ENCODE measurements around the gene LIMK1. TPM values are rescaled to one million over a fixed set of nuclear protein-coding genes. Genes with fewer than 3 reads are reported as not detected.

The LIMK1 gene
- polyA plus RNA-seq, 2 of the 4 experiments (the other 2 are of a cell fraction) = 17.6 to 28.9 TPM

GRCh38 chr7:74038194-74038961 lies 45.2 kb upstream of the LIMK1 start:
- FAIRE-seq = no peak
- Histone ChIP-seq H3K27ac (no peak overlapping the region), H3K4me2 (no peak overlapping the region), H3K4me3 (no peak overlapping the region), H3K9me3 (no peaks in the 10 kb centered on the region), H3K4me1 (no peaks in the 10 kb centered on the region)
- POLR2A ChIA-PET = no interaction called here
- WGBS (ENCODE audit: missing lambda C conversion rate) = 79% methylated on average over 15 of the region's 16 CpGs
- TF ChIP-seq, protein P1, sequence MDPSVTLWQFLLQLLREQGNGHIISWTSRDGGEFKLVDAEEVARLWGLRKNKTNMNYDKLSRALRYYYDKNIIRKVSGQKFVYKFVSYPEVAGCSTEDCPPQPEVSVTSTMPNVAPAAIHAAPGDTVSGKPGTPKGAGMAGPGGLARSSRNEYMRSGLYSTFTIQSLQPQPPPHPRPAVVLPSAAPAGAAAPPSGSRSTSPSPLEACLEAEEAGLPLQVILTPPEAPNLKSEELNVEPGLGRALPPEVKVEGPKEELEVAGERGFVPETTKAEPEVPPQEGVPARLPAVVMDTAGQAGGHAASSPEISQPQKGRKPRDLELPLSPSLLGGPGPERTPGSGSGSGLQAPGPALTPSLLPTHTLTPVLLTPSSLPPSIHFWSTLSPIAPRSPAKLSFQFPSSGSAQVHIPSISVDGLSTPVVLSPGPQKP (IDR thresholded peaks at IDR 0.05; ENCODE audit: low read depth, low read length) = no peak
- TF ChIP-seq CHD4 (IDR thresholded peaks at IDR 0.05; ENCODE audit: borderline replicate concordance) (no peak), CBX8 (IDR thresholded peaks at IDR 0.05) (no peak), PHF8 (IDR thresholded peaks at IDR 0.05; ENCODE audit: borderline replicate concordance, low read depth) (no peak), NPAS2 (CRISPR knock-in tag; IDR thresholded peaks at IDR 0.05; ENCODE audit: borderline replicate concordance) (no peak), EP300 (IDR thresholded peaks at IDR 0.05) (no peak), FOSL2 (IDR thresholded peaks at IDR 0.05) (no peak), FOSL2 (CRISPR knock-in tag; IDR thresholded peaks at IDR 0.05) (no peak), POLR2A (IDR thresholded peaks at IDR 0.05; ENCODE audit: low read length) (no peak), CBX2 (IDR thresholded peaks at IDR 0.05; ENCODE audit: borderline replicate concordance, low read depth) (no peak), ZNF302 (CRISPR knock-in tag; IDR thresholded peaks at IDR 0.05) (no peak), GATA3 (IDR thresholded peaks at IDR 0.05; ENCODE audit: borderline replicate concordance) (no peak), ESRRA (IDR thresholded peaks at IDR 0.05; ENCODE audit: borderline replicate concordance, low read length) (no peak), EHMT2 (IDR thresholded peaks at IDR 0.05; ENCODE audit: low read depth) (no peak), HES2 (IDR thresholded peaks at IDR 0.05) (no peak), TFCP2L1 (CRISPR knock-in tag; IDR thresholded peaks at IDR 0.05) (no peak), MAZ (IDR thresholded peaks at IDR 0.05; ENCODE audit: borderline replicate concordance, low read depth, low read length) (no peak), BHLHE40 (IDR thresholded peaks at IDR 0.05; ENCODE audit: low read depth, low read length) (no peak), BCL3 (IDR thresholded peaks at IDR 0.05) (no peak)
- no peak for DNase-seq (ENCODE audit: low read depth in 1 of 2, low spot score in 1 of 2)
- CTCF ChIA-PET = interaction anchor here (0.6 to 8.2 kb wide), 8 partner anchors 11 to 363 kb away, joined by 3 to 93 read pairs (median 4); partner anchors contain the start of gene ELN
- no peak for ATAC-seq

DNA sequence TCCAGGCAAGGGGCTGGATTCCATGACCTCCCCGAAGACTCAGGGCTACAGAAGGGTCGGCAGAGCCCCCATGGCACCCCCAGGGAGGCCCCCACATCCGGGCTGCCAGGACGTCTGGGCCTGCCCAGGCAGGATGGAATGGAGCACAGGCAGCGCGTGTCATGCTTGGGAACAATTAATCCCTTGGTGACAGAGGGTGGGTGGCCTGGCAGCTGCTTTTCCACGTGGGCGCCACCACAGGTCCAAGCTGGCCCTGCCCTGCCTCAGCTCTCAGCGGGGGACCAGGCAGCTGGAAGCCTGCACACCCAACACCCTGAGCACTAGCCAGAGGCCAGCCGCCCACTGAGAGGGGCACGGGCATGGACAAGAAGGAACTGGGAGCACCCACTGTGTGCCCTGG lies 44.3 kb upstream of the LIMK1 start:
- TF ChIP-seq, protein P2, sequence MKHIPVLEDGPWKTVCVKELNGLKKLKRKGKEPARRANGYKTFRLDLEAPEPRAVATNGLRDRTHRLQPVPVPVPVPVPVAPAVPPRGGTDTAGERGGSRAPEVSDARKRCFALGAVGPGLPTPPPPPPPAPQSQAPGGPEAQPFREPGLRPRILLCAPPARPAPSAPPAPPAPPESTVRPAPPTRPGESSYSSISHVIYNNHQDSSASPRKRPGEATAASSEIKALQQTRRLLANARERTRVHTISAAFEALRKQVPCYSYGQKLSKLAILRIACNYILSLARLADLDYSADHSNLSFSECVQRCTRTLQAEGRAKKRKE (CRISPR knock-in tag; IDR thresholded peaks at IDR 0.05; ENCODE audit: low read depth) = no peak
- TF ChIP-seq TP53 (CRISPR knock-in tag; IDR thresholded peaks at IDR 0.05) (no peak), RCOR1 (IDR thresholded peaks at IDR 0.05; ENCODE audit: low read depth, low read length) (no peak), HOXB13 (CRISPR knock-in tag; IDR thresholded peaks at IDR 0.05; ENCODE audit: low read depth) (no peak), MYC (IDR thresholded peaks at IDR 0.05; ENCODE audit: borderline replicate concordance, low read length) (no peak), SMC3 (IDR thresholded peaks at IDR 0.05) (no peak), HOXA7 (CRISPR knock-in tag; IDR thresholded peaks at IDR 0.05) (no peak), MAX (IDR thresholded peaks at IDR 0.05) (no peak), GATA3 (IDR thresholded peaks at IDR 0.05; ENCODE audit: borderline replicate concordance) (no peak)
- WGBS (ENCODE audit: missing lambda C conversion rate) = 74% methylated on average over 9 of the region's 11 CpGs
- Histone ChIP-seq H3K27ac (no peak overlapping the region), H3K9me3 (no peaks in the 10 kb centered on the region), H3K4me2 (no peak overlapping the region), H3K4me3 (no peak overlapping the region), H3K4me1 (no peaks in the 10 kb centered on the region)
- POLR2A ChIA-PET = no interaction called here
- CTCF ChIA-PET = interaction anchor here (0.6 to 8.2 kb wide), 4 partner anchors 12 to 173 kb away, joined by 3 to 93 read pairs (median 4); partner anchors contain the start of gene ELN
- ATAC-seq (no peak), DNase-seq (ENCODE audit: low read depth in 1 of 2, low spot score in 1 of 2) (no peak), FAIRE-seq (no peak)
